Ovary (tissue), 9 donors: ENCODE data around the gene FUT1. TPM values are rescaled to one million over a fixed set of nuclear protein-coding genes. Genes with fewer than 3 reads are reported as not detected.

Source experiments
- DNase-seq, 5 donors: peaks; one replicate each; pipeline ENCODE4 v3.0.0-alpha.2; 2019 to 2020
- H3K27ac ChIP-seq, 2 donors: fragments of 200-600 bp; one replicate each; pipeline versions ENCODE4 v1.5.1 to v1.8.0; 2019 to 2022
- H3K27me3 ChIP-seq: fragments of 200-600 bp; one replicate; pipeline ENCODE4 v1.8.0; 2022
- H3K36me3 ChIP-seq: fragments of 200-600 bp; sonication (generic); one replicate; pipeline ENCODE4 v1.5.1; 2019
- H3K4me1 ChIP-seq: one replicate; pipeline ENCODE4 v1.8.1; 2013; ENCODE audit warnings: mild to moderate bottlenecking, moderate library complexity; ENCODE audit not compliant: insufficient read depth
- H3K4me3 ChIP-seq: fragments of 200-600 bp; sonication (generic); one replicate; pipeline ENCODE4 v1.5.1; 2017
- H3K9me3 ChIP-seq, 2 donors: fragments of 200-600 bp in 1 of 2; sonication (generic) in 1 of 2; one replicate each; pipeline versions ENCODE4 v1.5.1 to v1.8.1; 2013 to 2019; ENCODE audit warnings: mild to moderate bottlenecking in 1 of 2, moderate library complexity in 1 of 2
- CTCF ChIP-seq, 3 donors: fragments of 450-650 bp in 2 of 3; fragments of 200-600 bp in 1 of 3; IDR thresholded peaks; one replicate each; pipeline versions ENCODE4 v1.5.1 to v1.8.0; 2016 to 2022; ENCODE audit warnings: antibody characterized with exemption in 3 of 3, mild to moderate bottlenecking in 1 of 3
- EP300 ChIP-seq: sonication (generic); formaldehyde crosslinking; IDR thresholded peaks from one replicate; pipeline ENCODE4 v1.6.1; 2017; ENCODE audit warnings: antibody characterized with exemption
- POLR2A ChIP-seq: fragments of 450-650 bp; IDR thresholded peaks from one replicate; pipeline ENCODE4 v1.6.1; 2017; ENCODE audit warnings: antibody characterized with exemption, mild to moderate bottlenecking, moderate library complexity
- WGBS, 3 donors: extraction: QIAGEN DNeasy Blood & Tissue Kit in 1 of 3; methylation state at CpG; one replicate each; pipeline versions ENCODE4 v1.1.5 to v1.1.7; 2013 to 2017; 5-methylcytosine and 5-hydroxymethylcytosine counted together
- intact Hi-C, 4 donors: fragments of 100-400 bp; cut with DNase I; formaldehyde crosslinking; loops; one replicate each; pipeline versions ENCODE4 v1.11.0 to v1.15.1; 2022 to 2023
- polyA plus RNA-seq, 2 donors: library from polyadenylated mRNA; stranded (reverse); fragments of 200-250 nt in 1 of 2; fragments of 350-450 nt in 1 of 2; fragmentation: Illumina TruSeq in 1 of 2; extraction: RNeasy Lipid Tissue Mini Kit (QIAGEN cat#74804) in 1 of 2; gene quantifications; one replicate each; pipeline ENCODE4 v1.2.3, GENCODE V29; 2013 to 2014
- total RNA-seq, 7 donors: library from RNA; depleted of rRNA in 2 of 7; stranded (reverse); fragments of >200 nt in 2 of 7; fragmentation: NEBNext Ultra II Directional in 3 of 7; extraction: Animal tissue kit (Norgen Biotek cat#: 25700) in 3 of 7; gene quantifications; one replicate each; pipeline versions ENCODE4 v1.1.0 to v1.2.4, GENCODE V29; 2016 to 2023
- donor health status: DM: no; HTN: no; CAD: no; lungs with moderate emphysema.
- donor health status: DM: no; HTN: no; CAD: no.
- donor health status: Bipolar disorder and iron deficiency.
- donor health status: DM: yes; HTN: yes; CAD: no.
- donor health status: DM: no; HTN: no; CAD: no.
- donor health status: DM: yes; HTN: yes; CAD: no.

FUT1 gene
- total and polyA plus RNA-seq, 9 donors: 0.48 to 4.0 (median 1.3) TPM

- Histone ChIP-seq H3K27ac (no peak overlapping the region), H3K9me3 (no peaks in the 10 kb centered on the region), H3K27me3 (no peaks in the 10 kb centered on the region), H3K36me3 (no peaks in the 10 kb centered on the region), H3K4me3 (no peak overlapping the region), H3K4me1 (peaks cover 12% of the 10 kb centered on the region)
- peak in 1 of 5 donors; percentile 36 for DNase-seq
- TF ChIP-seq CTCF (IDR thresholded peaks at IDR 0.05): no peak
- TF ChIP-seq EP300: no peak
- no peak for TF ChIP-seq POLR2A
- 87 to 93% (median 91%) methylated on average over 7 of the region's 7 CpGs for WGBS, 3 donors
- intact Hi-C loops: loop anchor here in 3 of 4 donors (2.0 to 10.0 kb wide), 4 partner anchors 40 to 180 kb away; partner anchors contain the start of genes HSD17B14 (in 2 of the 3) and FTL (in 1 of the 3)
Observed at GRCh38 chr19:48797103-48797502, 44.7 kb upstream of the FUT1 start.

DNA sequence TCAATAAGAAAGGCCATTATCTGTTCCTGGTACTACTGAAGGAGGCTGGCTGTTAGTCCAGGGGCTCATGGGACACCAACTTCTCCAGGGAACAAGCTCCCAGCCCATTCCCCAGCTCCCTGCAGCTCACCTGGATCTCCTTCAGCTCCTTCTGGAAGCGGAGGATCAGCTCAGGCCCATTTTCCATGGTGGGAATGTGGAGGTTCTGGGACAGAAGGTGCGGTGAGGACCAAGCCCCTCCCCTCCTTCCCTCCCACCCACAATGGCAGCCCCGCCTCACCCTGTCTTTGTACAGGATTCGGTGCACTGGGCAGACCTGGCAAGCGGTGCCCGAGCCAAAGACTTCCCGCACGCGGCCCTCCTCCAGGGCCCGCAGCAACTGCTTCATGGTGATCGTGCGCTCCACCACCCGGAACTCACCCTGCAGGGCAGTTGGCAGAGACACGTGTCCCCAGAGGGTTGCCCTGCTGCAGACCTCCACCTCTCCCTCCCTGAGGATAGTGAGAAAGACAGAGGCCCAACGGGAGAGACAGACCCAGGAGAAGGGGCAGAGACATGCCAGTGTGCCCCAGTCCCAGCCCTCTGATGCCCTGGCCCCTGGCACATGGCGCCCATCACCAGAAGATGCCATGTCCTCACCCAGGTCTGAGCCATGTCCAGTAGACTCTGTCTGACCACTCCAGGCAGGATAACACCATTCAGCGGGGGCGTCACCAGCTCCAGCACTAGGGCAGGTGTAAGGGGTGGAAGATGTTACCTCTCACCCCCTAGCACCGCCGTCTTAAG is 44.0 kb upstream of the FUT1 start:
- Histone ChIP-seq H3K9me3 (no peaks in the 10 kb centered on the region), H3K4me3 (no peak overlapping the region), H3K27ac (peak overlapping the region; percentile 82 to 85), H3K4me1 (peaks cover 12% of the 10 kb centered on the region), H3K36me3 (no peaks in the 10 kb centered on the region), H3K27me3 (no peaks in the 10 kb centered on the region)
- no peak for TF ChIP-seq EP300
- TF ChIP-seq POLR2A: no peak
- TF ChIP-seq CTCF (IDR thresholded peaks at IDR 0.05): no peak
- WGBS, 3 donors: 86 to 90% (median 87%) methylated on average over 20 of the region's 20 CpGs
- intact Hi-C loops: loop anchor here in 3 of 4 donors (2.0 to 10.0 kb wide), 4 partner anchors 40 to 181 kb away; partner anchors contain the start of genes HSD17B14 (in 2 of the 3) and FTL (in 1 of the 3)
- peak in 4 of 5 donors; percentile 32 to 60 (median 48) for DNase-seq

DNA sequence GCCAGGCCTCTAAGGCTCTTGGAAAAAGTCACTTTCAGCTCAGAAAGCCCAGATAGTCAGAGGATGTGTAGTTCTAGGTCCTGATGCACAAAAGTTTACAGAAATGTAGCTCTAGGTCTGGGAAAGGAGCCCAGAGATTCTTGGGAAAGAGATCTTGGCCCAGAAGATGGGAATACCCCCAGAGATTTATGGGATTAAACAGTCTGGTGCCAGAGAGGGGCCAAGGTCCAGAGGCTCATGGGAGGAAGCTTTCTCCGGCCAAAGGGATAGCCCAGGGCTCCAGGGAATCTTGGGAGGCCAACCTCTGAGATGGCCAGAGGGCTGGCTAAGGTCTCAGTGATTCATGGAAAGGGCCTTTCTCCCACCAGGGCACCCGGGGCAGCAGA is 43.2 kb upstream of the FUT1 start:
- H3K4me3 ChIP-seq: no peak overlapping the region
- H3K27me3 ChIP-seq: no peaks in the 10 kb centered on the region
- H3K36me3 ChIP-seq: no peaks in the 10 kb centered on the region
- peak overlapping the region; percentile 82 to 85 for H3K27ac ChIP-seq
- intact Hi-C loops: loop anchor here (2.0 to 10.0 kb wide), 5 partner anchors 39 to 182 kb away; partner anchors contain the start of genes HSD17B14 (in 3 of the 4) and FTL (in 1 of the 4)
- no peaks in the 10 kb centered on the region for H3K9me3 ChIP-seq
- H3K4me1 ChIP-seq: peaks cover 12% of the 10 kb centered on the region
- TF ChIP-seq EP300 (no peak), CTCF (IDR thresholded peaks at IDR 0.05) (no peak), POLR2A (no peak)
- WGBS, 3 donors: 0 to 15% (median 10%) methylated on average over 2 of the region's 2 CpGs
- DNase-seq: peak; percentile 61 to 85 (median 80)

- TF ChIP-seq EP300 (no peak), CTCF (IDR thresholded peaks at IDR 0.05) (peak; percentile 97 to 99 (median 99)), POLR2A (peak; percentile 58)
- peak overlapping the region; percentile 82 to 85 for H3K27ac ChIP-seq
- no peaks in the 10 kb centered on the region for H3K9me3 ChIP-seq
- H3K4me3 ChIP-seq: peak overlapping the region; percentile 33
- WGBS, 3 donors: 0 to 1% (median 0%) methylated on average over 38 of the region's 38 CpGs
- H3K4me1 ChIP-seq: peaks cover 12% of the 10 kb centered on the region
- intact Hi-C loops: loop anchor here (2.0 to 10.0 kb wide), 5 partner anchors 40 to 182 kb away; partner anchors contain the start of genes HSD17B14 (in 2 of the 4) and FTL (in 1 of the 4)
- DNase-seq: peak; percentile 91 to 93 (median 92)
- no peaks in the 10 kb centered on the region for H3K27me3 ChIP-seq
- no peaks in the 10 kb centered on the region for H3K36me3 ChIP-seq
Observed at GRCh38 chr19:48795055-48795684, 42.7 kb upstream of the FUT1 start.
